Retinal pigment epithelial cell (primary cell): ENCODE results near the gene VWA8.
"Not testable (repeated sequence)": the region's sequence is repeated elsewhere in the genome, so short reads cannot be mapped to it uniquely, and the experiment has no call there.

Source experiments
- DNase-seq: peaks from one replicate; pipeline ENCODE4 v3.0.0-alpha.2; 2010; ENCODE audit warnings: low read depth
- H3K4me3 ChIP-seq: 2 replicates; pipeline ENCODE4 v1.5.1; 2011; ENCODE audit warnings: mild to moderate bottlenecking, low read length, control low read depth, moderate library complexity
- TF ChIP-seq, protein P1 (sequence below): conservative IDR thresholded peaks from 2 replicates; pipeline ENCODE4 v1.5.1; 2011; ENCODE audit warnings: low read depth, low read length, control low read depth, inconsistent platforms

Gene VWA8

DNA sequence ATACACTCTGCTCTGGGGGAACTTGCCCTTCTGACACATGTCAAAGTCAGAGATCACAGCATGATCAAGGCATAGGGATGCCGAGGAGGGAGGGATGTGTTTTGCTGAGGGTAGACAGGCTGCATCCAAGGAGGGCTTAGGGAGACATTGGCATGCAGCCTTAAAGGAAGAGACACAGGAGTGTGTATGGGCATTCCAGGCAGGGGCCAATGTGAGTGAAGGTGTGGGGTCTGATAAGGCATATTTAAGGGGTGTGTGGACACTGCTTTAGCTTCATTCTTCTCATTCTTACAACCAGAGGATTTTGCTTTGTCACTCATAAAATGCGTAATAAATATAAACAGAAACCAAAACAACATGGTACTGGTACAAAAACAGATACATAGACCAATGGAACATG lies 310.2 kb downstream of the VWA8 start:
- TF ChIP-seq, protein P1, sequence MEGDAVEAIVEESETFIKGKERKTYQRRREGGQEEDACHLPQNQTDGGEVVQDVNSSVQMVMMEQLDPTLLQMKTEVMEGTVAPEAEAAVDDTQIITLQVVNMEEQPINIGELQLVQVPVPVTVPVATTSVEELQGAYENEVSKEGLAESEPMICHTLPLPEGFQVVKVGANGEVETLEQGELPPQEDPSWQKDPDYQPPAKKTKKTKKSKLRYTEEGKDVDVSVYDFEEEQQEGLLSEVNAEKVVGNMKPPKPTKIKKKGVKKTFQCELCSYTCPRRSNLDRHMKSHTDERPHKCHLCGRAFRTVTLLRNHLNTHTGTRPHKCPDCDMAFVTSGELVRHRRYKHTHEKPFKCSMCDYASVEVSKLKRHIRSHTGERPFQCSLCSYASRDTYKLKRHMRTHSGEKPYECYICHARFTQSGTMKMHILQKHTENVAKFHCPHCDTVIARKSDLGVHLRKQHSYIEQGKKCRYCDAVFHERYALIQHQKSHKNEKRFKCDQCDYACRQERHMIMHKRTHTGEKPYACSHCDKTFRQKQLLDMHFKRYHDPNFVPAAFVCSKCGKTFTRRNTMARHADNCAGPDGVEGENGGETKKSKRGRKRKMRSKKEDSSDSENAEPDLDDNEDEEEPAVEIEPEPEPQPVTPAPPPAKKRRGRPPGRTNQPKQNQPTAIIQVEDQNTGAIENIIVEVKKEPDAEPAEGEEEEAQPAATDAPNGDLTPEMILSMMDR = no peak
- no peak for DNase-seq
- no peak overlapping the region for H3K4me3 ChIP-seq

DNA sequence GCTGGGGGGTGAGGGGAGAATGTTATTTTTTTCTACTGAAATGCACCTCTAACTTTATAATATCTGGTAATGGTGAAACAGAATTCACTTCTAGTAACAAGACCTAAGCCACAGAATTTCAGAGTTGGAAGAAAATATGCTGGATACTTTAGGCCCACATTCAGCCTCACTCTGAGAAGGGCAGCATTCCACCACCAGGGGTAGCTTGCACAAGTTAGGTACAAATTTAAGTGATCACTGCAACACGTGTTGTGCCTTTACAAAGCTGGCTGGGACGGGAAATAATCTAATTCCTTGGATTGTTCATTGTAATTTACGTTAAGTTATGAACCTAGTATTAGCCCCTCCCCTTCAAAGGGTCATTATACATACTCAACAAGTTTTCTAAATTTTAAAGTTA lies 311.2 kb downstream of the VWA8 start:
- DNase-seq = no peak
- TF ChIP-seq, protein P1 = peak; percentile 65
- no peak overlapping the region for H3K4me3 ChIP-seq

DNA sequence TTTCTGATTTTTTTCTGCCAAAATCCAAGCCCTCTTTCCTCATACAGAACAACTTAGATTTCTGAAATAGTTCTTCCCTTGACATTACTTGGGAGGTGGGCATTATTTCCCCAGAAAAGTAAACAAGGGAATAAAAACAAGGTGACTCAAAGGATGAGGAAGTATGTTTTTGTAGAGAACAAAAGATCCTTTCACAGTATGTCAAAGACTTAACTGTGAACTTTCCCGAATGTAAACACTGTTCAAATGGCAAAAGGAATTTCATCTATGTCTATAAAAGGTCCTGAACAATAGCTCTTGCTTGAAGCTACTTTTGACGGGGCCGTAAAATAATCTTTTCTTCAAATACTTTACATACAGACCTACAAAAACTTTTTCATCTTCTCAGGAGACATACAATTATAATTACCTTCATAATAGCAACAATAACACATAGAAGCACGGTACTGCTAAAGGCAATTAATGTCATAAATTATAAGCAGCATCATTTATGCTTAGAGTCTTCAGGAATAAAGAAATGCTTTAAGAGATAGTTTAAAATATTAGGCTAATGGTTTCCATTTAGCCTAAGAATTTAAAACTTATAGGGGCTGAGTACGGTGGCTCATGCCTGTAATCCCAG lies 312.5 kb downstream of the VWA8 start:
- no peak overlapping the region for H3K4me3 ChIP-seq
- TF ChIP-seq, protein P1 = no peak
- DNase-seq = peak; percentile 86

DNA sequence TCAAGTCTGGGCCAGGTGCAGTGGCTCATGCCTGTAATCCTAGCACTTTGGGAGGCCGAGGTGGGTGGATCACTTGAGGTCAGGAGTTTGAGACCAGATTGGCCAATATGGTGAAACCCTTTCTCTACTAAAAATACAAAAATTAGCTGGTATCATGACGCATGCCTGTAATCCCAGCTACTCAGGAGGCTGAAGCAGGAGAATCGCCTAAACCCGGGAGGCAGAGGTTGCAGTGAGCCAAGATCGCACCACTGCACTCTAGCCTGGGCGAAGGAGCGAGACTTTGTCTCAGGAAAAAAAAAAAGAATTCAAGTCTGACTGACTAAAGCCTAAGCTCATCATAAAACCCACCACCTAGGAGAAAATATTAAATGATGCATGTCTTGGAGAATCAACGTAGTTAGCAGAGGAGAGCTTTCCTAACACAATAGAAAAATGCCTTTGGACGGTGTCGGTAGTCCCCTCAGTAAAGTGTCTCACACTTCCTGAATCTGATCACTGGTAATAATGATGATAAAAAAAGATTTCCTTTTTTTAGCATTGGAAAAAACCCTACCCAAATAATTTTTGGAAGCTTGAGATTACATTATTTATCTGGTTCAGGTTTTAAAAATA lies 313.1 kb downstream of the VWA8 start:
- DNase-seq = peak; percentile 46
- H3K4me3 ChIP-seq = not testable (repeated sequence)

DNA sequence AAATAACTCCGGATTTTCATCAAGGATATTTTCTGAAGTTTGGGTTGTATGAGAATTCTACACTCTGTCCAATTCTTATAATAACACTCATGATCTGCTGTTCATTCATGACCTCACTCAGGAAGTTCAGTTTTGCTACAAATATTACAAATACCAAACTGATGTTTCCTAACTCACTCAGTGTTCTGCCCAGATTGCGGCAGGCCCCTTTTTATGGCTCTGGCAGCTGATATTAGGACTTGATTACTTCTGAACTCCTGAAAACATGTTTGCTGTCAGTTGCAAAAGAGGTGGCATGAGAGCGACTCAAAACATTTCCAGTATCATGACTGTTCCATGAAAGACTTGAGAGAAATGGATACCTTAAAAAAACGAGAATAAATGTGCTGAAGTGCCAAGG lies 315.6 kb downstream of the VWA8 start:
- no peak overlapping the region for H3K4me3 ChIP-seq
- TF ChIP-seq, protein P1 = no peak
- DNase-seq = peak; percentile 72

DNA sequence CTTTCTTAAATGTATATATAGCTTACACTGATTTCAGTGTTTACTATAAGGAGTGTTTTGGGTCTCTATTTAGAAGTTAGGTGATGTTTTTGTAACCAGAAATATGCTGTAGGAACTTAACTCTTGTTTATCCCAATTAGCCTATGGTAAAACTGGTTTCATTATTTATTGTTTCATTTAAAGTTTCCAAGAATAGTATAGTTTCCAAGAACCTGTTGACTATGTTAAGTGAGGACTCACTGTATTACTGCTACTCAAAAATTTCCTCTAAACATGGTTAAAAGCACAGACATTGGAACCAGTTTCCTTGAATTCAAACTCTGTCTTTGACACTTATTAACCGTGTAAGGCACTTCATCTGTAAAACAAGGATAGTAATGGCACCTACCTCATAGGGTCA lies 316.2 kb downstream of the VWA8 start:
- DNase-seq = no peak
- TF ChIP-seq, protein P1 = no peak
- no peak overlapping the region for H3K4me3 ChIP-seq

DNA sequence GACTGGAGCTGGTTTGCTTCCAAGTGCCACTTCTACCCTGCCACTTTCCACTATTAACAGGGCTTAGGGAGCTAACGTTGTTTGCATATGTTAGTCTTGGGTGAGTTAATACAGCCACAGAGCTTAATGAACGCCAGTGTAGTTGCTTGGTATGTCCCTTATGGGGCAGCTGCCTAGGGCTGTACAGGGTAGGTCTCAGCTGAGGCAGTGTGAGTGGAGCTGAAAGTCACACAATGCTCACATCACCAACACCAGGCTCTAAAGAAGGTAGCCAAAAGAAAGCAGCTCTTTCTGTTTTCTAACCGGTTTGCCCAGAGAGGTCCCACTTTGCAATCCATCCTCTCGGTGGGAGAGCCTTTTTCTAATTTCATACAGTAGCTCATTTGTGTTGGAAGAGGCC lies 317.4 kb downstream of the VWA8 start:
- H3K4me3 ChIP-seq = no peak overlapping the region
- DNase-seq = no peak
- TF ChIP-seq, protein P1 = no peak
